Adrenal gland (tissue), 5 donors: ENCODE results near the gene WDR89.

ENCODE experiments used
- CTCF ChIP-seq, 6 experiments: fragments of 450-650 bp in 4 of 6; fragments of 200-600 bp in 2 of 6; sonication (generic) in 1 of 6; IDR thresholded peaks; 1 replicate in 5 of 6; 2 replicates in 1 of 6; pipeline versions ENCODE4 v1.5.1 to v1.8.0; 2016 to 2021; ENCODE audit warnings: antibody characterized with exemption in 6 of 6, mild to moderate bottlenecking in 2 of 6, moderate library complexity in 1 of 6
- POLR2A ChIP-seq, 2 donors: fragments of 450-650 bp; IDR thresholded peaks; one replicate each; pipeline ENCODE4 v1.6.1; 2017; ENCODE audit warnings: antibody characterized with exemption in 2 of 2, mild to moderate bottlenecking in 2 of 2, moderate library complexity in 1 of 2
- donor health status: DM: no; HTN: no; CAD: no.

- TF ChIP-seq CTCF (IDR thresholded peaks at IDR 0.05) (no peak), POLR2A (IDR thresholded peaks at IDR 0.05) (no peak)
These were observed 36.9 kb upstream of the WDR89 start for GRCh38 chr14:63678536-63678935.
